Vagina (tissue), 2 donors: ENCODE data around the gene ASIC1.

Experiments
- POLR2AphosphoS5 ChIP-seq, 2 donors: sonication (generic); formaldehyde crosslinking; IDR thresholded peaks; one replicate each; pipeline ENCODE4 v1.9.0; 2017; ENCODE audit warnings: antibody characterized with exemption in 2 of 2, mild to moderate bottlenecking in 2 of 2, low read depth in 1 of 2; ENCODE audit not compliant: insufficient read depth in 1 of 2
- TF ChIP-seq, protein P1 (sequence below), 3 experiments: fragments of 450-650 bp in 2 of 3; fragments of 200-600 bp in 1 of 3; sonication (generic) in 1 of 3; IDR thresholded peaks; one replicate each; pipeline ENCODE4 v1.5.1; 2017 to 2019; ENCODE audit warnings: antibody characterized with exemption in 3 of 3, mild to moderate bottlenecking in 2 of 3, moderate library complexity in 2 of 3

DNA sequence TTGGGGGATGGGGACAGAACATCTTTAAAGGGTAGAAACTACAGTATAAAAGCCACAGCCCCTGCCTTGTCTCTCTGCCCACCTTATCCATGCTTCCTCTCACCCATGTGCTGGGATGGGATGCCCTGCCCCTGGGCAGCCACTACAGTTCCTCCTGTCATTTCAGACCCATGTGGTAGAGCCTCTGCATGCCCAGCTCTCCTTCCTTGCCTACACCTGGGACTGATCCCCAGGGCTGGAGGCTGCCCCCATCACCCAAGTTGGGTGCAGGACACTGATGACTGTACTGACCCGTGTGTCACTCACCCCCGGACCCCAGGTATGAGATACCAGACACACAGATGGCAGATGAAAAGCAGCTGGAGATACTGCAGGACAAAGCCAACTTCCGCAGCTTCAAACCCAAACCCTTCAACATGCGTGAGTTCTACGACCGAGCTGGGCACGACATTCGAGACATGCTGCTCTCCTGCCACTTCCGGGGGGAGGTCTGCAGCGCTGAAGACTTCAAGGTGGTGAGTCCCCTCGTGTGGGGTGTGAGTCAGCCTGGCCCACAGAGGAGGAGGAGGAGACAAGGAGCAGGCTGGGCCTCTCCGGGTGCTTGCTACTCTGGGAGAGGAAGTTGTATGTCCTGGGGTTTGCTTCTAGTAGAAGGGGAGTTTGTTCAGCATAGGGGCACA is 2.2 kb downstream of the ASIC1 start:
- TF ChIP-seq, protein P1, sequence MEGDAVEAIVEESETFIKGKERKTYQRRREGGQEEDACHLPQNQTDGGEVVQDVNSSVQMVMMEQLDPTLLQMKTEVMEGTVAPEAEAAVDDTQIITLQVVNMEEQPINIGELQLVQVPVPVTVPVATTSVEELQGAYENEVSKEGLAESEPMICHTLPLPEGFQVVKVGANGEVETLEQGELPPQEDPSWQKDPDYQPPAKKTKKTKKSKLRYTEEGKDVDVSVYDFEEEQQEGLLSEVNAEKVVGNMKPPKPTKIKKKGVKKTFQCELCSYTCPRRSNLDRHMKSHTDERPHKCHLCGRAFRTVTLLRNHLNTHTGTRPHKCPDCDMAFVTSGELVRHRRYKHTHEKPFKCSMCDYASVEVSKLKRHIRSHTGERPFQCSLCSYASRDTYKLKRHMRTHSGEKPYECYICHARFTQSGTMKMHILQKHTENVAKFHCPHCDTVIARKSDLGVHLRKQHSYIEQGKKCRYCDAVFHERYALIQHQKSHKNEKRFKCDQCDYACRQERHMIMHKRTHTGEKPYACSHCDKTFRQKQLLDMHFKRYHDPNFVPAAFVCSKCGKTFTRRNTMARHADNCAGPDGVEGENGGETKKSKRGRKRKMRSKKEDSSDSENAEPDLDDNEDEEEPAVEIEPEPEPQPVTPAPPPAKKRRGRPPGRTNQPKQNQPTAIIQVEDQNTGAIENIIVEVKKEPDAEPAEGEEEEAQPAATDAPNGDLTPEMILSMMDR (IDR thresholded peaks at IDR 0.05): no peak
- TF ChIP-seq POLR2AphosphoS5 (IDR thresholded peaks at IDR 0.05; ENCODE audit: insufficient read depth in 1 of 2, low read depth in 1 of 2): no peak
